ENCODE results near the gene SEMA4A. TPM values are rescaled to one million over a fixed set of nuclear protein-coding genes. Genes with fewer than 3 reads are reported as not detected.

Gene SEMA4A
- polyA plus RNA-seq, 1 donor from 2014 or later, result 17.1 TPM

- no peaks in the 10 kb centered on the region for H3F3A ChIP-seq (ENCODE audit: insufficient read depth, low read length, poor library complexity, severe bottlenecking)
- H4K20me1 ChIP-seq (ENCODE audit: insufficient read depth), result no peaks in the 10 kb centered on the region
- H3K9ac ChIP-seq (ENCODE audit: low read length), result no peak overlapping the region
- no peak overlapping the region for H3K4me3 ChIP-seq (ENCODE audit: low read length)
- no peak overlapping the region for H2AFZ ChIP-seq (ENCODE audit: low read depth, low read length)
- peaks cover 3% of the 10 kb centered on the region for H3K79me2 ChIP-seq (replicated peaks; ENCODE audit: insufficient read depth, low read length)
- H3K27ac ChIP-seq (ENCODE audit: low read length), result no peak overlapping the region
- H3K9me2 ChIP-seq (ENCODE audit: insufficient read depth, low read length), result no peaks in the 10 kb centered on the region
- no peak overlapping the region for H3K4me2 ChIP-seq (ENCODE audit: low read length)
- no peaks in the 10 kb centered on the region for H3K27me3 ChIP-seq (ENCODE audit: insufficient read depth, low read depth, low read length)
- H3K9me3 ChIP-seq (ENCODE audit: low read length), result no peaks in the 10 kb centered on the region
- H3K36me3 ChIP-seq (ENCODE audit: insufficient read depth, low read length), result no peaks in the 10 kb centered on the region
- TF ChIP-seq MXI1 (conservative IDR thresholded peaks at IDR 0.05; ENCODE audit: poor library complexity, severe bottlenecking) (no peak), EZH2 (IDR thresholded peaks at IDR 0.05; ENCODE audit: borderline replicate concordance, insufficient read depth, low read length, poor library complexity, severe bottlenecking) (no peak), SMC3 (conservative IDR thresholded peaks at IDR 0.05; ENCODE audit: poor library complexity) (no peak), EP300 (conservative IDR thresholded peaks at IDR 0.05; ENCODE audit: poor library complexity, severe bottlenecking) (no peak), REST (IDR thresholded peaks at IDR 0.05; ENCODE audit: borderline replicate concordance) (no peak), RAD21 (conservative IDR thresholded peaks at IDR 0.05) (no peak), POLR2AphosphoS5 (IDR thresholded peaks at IDR 0.05) (no peak), TAF1 (IDR thresholded peaks at IDR 0.05; ENCODE audit: low read depth) (no peak)
- TF ChIP-seq, protein P1, sequence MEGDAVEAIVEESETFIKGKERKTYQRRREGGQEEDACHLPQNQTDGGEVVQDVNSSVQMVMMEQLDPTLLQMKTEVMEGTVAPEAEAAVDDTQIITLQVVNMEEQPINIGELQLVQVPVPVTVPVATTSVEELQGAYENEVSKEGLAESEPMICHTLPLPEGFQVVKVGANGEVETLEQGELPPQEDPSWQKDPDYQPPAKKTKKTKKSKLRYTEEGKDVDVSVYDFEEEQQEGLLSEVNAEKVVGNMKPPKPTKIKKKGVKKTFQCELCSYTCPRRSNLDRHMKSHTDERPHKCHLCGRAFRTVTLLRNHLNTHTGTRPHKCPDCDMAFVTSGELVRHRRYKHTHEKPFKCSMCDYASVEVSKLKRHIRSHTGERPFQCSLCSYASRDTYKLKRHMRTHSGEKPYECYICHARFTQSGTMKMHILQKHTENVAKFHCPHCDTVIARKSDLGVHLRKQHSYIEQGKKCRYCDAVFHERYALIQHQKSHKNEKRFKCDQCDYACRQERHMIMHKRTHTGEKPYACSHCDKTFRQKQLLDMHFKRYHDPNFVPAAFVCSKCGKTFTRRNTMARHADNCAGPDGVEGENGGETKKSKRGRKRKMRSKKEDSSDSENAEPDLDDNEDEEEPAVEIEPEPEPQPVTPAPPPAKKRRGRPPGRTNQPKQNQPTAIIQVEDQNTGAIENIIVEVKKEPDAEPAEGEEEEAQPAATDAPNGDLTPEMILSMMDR (IDR thresholded peaks at IDR 0.05; ENCODE audit: poor library complexity, severe bottlenecking), result no peak
These were observed 25.1 kb upstream of the SEMA4A start for GRCh38 chr1:156128308-156128653.

DNA sequence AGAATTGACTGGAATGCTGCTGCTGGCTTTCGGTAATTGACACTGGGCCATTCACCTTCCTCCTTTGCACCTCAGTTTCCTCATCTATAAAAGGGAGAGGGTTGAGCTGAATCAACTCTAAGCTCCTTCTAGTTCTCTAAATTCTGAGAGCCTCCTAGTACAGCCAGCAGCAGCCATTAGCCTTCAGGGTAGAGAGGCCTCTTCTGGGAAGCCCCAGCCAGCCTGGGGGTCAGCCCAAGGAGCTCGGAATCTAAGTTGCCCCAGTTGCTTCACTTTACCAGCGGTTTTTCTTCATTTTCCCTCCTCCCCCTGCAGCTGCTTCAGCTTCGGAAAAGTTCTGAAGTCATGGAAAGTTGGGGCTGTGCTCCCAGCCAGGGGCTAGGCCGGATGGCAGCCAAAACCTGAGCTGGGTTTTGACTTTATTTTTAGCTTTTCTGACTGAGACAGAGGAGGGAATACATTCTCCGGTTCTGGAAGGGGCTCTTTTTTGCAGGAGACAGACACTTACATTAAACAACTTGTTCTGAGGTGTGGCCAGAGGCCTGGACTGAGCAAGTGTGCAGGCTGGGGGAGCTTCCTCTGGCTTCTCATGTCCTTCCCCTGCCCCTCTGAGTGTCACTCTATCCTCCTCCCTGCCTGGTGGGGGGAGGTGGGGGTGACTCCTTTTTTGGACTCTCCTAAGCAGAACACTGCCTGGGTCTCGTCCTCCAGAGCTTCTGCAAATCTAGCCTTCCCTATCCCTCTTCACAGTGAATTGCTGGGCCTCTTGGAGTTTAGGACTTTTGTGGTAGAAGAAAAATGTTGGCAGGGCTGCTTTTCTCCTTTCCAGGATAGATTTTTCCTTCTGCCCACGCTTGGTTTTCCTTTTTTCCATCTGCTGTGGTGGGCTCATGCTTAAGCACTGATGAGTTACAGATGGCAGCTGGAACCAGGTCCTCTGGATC, 24.5 kb upstream of the SEMA4A start:
- Histone ChIP-seq H3K4me2 (ENCODE audit: low read length) (no peak overlapping the region), H3F3A (ENCODE audit: insufficient read depth, low read length, poor library complexity, severe bottlenecking) (no peaks in the 10 kb centered on the region), H4K20me1 (ENCODE audit: insufficient read depth) (no peaks in the 10 kb centered on the region), H3K27me3 (ENCODE audit: insufficient read depth, low read depth, low read length) (no peaks in the 10 kb centered on the region), H3K79me2 (replicated peaks; ENCODE audit: insufficient read depth, low read length) (peaks cover 3% of the 10 kb centered on the region), H3K27ac (ENCODE audit: low read length) (no peak overlapping the region), H2AFZ (ENCODE audit: low read depth, low read length) (no peak overlapping the region), H3K9me3 (ENCODE audit: low read length) (no peaks in the 10 kb centered on the region), H3K9me2 (ENCODE audit: insufficient read depth, low read length) (no peaks in the 10 kb centered on the region), H3K4me3 (ENCODE audit: low read length) (no peak overlapping the region), H3K36me3 (ENCODE audit: insufficient read depth, low read length) (no peaks in the 10 kb centered on the region), H3K9ac (ENCODE audit: low read length) (no peak overlapping the region)
- TF ChIP-seq TAF1 (IDR thresholded peaks at IDR 0.05; ENCODE audit: low read depth), result no peak
- no peak for TF ChIP-seq POLR2AphosphoS5 (IDR thresholded peaks at IDR 0.05)
- TF ChIP-seq SMC3 (conservative IDR thresholded peaks at IDR 0.05; ENCODE audit: poor library complexity), result no peak
- TF ChIP-seq MXI1 (conservative IDR thresholded peaks at IDR 0.05; ENCODE audit: poor library complexity, severe bottlenecking), result no peak
- TF ChIP-seq REST (IDR thresholded peaks at IDR 0.05; ENCODE audit: borderline replicate concordance), result no peak
- TF ChIP-seq, protein P1 (IDR thresholded peaks at IDR 0.05; ENCODE audit: poor library complexity, severe bottlenecking), result no peak
- no peak for TF ChIP-seq RAD21 (conservative IDR thresholded peaks at IDR 0.05)
- TF ChIP-seq EP300 (conservative IDR thresholded peaks at IDR 0.05; ENCODE audit: poor library complexity, severe bottlenecking), result no peak
- no peak for TF ChIP-seq EZH2 (IDR thresholded peaks at IDR 0.05; ENCODE audit: borderline replicate concordance, insufficient read depth, low read length, poor library complexity, severe bottlenecking)

Measured in neural cell (in vitro differentiated cells).